Endometrial microvascular endothelial cells (primary cell): ENCODE data around the gene ITGB5. TPM values are rescaled to one million over a fixed set of nuclear protein-coding genes. Genes with fewer than 3 reads are reported as not detected.

ENCODE experiments used
- in situ Hi-C: cut with HindIII; loops from 2 replicates; pipeline ENCODE4 v1.10.0; 2017; ENCODE audit warnings: low sequenced_read_pairs, low pct_unique_long_range_greater_than_20kb; ENCODE audit errors: inconsistent ontology term
- total RNA-seq: library from RNA; depleted of rRNA; stranded (reverse); fragments of >200 nt; gene quantifications from one replicate; pipeline ENCODE4 v1.2.3, GENCODE V29; 2015; ENCODE audit errors: inconsistent ontology term

Gene ITGB5, protein sequence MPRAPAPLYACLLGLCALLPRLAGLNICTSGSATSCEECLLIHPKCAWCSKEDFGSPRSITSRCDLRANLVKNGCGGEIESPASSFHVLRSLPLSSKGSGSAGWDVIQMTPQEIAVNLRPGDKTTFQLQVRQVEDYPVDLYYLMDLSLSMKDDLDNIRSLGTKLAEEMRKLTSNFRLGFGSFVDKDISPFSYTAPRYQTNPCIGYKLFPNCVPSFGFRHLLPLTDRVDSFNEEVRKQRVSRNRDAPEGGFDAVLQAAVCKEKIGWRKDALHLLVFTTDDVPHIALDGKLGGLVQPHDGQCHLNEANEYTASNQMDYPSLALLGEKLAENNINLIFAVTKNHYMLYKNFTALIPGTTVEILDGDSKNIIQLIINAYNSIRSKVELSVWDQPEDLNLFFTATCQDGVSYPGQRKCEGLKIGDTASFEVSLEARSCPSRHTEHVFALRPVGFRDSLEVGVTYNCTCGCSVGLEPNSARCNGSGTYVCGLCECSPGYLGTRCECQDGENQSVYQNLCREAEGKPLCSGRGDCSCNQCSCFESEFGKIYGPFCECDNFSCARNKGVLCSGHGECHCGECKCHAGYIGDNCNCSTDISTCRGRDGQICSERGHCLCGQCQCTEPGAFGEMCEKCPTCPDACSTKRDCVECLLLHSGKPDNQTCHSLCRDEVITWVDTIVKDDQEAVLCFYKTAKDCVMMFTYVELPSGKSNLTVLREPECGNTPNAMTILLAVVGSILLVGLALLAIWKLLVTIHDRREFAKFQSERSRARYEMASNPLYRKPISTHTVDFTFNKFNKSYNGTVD
- 304 TPM for total RNA-seq

- in situ Hi-C loops: no loop called here
These were observed at the start of gene ITGB5 for GRCh38 chr3:124887177-124887931. Gene ITGB5 (minus strand): TSS chr3:124887365. CDS start chr3:124887000, 365 bp downstream.

GRCh38 chr3:124935794-124936542 lies 48.8 kb upstream of the ITGB5 start:
- in situ Hi-C loops: no loop called here

- in situ Hi-C loops: no loop called here
These were observed 48.1 kb upstream of the ITGB5 start for GRCh38 chr3:124935264-124935663.

- in situ Hi-C loops: no loop called here
These were observed 47.4 kb upstream of the ITGB5 start, which contains the start of gene MUC13 for GRCh38 chr3:124934577-124934976. Gene MUC13 (minus strand): TSS chr3:124934751. CDS start chr3:124934712, 39 bp downstream.

DNA sequence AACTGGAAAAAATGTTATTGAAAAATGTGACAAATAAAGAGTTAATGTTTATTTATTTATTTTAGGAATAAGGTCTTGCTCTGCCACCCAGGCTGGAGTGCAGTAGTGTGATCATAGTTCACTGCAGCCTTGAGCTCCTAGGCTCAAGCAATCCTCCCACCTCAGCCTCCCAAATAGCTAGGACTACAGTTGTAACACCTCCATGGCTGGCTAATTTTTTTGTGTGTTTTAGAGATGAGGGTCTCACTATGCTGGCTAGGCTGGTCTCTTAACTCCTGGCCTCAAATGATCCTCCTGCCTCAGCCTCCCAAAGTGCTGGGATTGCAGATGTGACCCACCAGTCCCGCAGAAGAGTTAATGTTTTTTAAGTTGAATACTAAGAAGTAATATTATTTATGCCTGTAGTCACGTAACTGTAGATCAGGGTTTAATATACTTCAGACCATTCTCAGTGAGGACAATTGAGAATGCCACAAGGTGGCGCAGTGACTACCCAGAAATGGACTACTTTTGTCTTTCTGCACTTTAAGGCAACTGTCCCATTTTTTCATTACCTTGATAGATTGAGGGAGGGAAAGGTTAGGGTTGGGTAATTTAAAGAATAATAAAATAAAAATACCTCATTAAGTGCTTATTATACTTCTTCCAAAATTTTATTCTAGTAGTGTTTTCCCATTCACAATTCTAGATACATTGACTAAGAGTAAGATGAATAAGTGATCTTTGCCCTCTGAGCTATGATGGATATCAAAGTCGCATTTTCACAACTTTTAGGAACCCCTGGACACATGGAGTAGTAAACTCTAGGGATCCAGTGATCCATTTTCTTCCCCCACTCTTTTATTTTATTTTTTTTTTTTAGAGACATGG lies 41.4 kb upstream of the ITGB5 start:
- in situ Hi-C loops: no loop called here

GRCh38 chr3:124927574-124928045 lies 40.4 kb upstream of the ITGB5 start:
- in situ Hi-C loops: no loop called here

DNA sequence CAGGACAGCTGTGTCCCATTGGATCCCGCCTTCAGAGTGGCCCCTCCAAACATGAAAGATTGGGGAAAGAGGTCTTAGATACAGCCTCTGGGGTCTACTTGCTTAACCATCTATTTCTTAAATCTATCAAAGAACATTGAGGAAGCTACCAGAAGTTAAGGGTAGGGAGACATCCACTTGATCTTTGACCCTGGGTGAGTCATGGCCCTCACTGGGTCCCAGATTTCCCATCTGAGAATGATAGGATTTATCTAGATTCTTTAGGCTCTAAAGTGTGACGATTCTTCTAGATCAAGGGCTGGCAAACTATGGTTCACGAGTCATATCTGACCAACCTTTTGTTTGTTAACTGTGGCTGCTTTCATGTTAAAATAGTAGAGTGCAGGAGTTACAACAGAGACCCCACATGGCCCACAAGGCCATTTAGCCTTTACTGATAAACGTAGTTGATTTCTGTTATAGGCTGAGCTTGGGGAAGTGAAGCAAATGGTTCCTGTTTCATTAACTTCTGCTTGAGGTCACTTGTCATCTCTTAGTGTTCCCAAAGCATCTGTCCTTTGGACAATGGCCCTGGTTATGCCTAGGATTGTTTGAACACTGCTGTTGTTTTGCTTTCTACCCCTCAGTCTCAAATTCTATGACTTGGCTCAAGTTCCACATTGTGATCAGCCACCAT lies 39.4 kb upstream of the ITGB5 start:
- in situ Hi-C loops: no loop called here

GRCh38 chr3:124924741-124925140 lies 37.6 kb upstream of the ITGB5 start:
- in situ Hi-C loops: no loop called here

DNA sequence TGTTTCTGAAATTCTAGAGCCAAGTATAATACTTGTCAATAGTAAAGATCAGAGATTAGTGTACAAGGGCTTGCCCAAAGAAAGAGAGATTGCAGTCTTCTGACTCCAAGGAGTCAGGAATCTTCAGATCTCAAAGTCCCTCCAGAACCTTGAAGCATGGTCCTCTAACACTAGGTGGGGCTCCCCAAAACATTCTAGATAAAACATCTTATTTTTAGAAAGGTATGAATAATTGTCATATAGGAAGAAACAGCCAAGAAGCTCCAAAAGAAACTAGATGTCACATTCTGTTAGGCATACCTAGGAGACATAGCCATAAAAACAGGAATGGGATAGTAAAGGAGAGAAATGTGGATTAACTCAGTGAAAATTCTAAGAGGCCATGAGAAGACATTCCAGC lies 36.7 kb upstream of the ITGB5 start:
- in situ Hi-C loops: no loop called here

GRCh38 chr3:124920718-124921117 lies 33.6 kb upstream of the ITGB5 start:
- in situ Hi-C loops: no loop called here

DNA sequence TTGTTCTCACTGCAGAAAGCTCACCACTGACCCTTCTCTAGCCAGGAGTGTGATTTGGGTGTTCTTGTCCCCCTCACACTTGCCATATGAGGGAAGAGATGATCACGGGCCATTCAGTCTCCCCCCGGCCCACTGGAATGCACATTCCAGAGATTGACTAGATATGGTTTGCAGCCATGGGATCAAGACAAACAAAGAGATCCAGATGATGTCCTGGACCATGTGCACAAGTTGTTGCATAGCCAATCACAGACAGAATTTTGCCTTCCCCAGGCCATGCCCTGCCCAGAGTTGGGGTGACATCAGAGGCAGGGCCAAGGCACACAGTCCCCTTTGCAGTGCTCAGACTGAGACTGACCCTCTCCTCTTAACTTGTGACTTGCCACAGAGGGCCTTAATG lies 32.6 kb upstream of the ITGB5 start:
- in situ Hi-C loops: no loop called here

- in situ Hi-C loops: no loop called here
These were observed 31.4 kb upstream of the ITGB5 start for GRCh38 chr3:124918524-124918923.

DNA sequence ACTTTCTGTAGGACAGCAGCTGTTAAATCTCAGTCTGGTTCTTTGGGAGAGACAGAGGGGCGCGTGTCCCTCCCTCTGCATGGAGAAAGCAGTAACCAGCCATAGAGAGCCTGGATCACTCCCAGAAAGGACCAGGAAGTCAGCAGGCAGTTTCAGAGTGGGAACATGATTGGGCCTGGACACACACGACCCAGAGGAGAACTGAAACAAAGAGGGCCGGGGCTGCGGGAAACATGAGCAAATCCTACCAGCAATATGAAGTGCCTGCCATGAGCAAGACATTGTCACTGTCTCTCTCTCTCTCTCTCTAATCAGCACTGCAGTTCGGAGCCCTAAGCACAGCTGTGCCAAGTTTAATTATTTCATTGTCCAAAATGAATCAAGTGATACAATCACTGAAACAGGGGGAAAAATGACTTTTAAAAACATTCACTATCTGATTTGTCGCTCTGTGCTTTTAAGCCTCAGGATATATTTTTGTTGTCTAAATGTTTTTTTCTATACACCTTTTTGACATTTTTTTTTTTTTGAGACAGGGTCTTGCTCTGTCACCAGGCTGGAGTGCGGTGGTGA lies 29.8 kb upstream of the ITGB5 start:
- in situ Hi-C loops: no loop called here

GRCh38 chr3:124915254-124915653 lies 28.1 kb upstream of the ITGB5 start:
- in situ Hi-C loops: no loop called here

- in situ Hi-C loops: no loop called here
These were observed 20.8 kb upstream of the ITGB5 start for GRCh38 chr3:124907957-124908356.

GRCh38 chr3:124904835-124905492 lies 17.8 kb upstream of the ITGB5 start:
- in situ Hi-C loops: no loop called here
